Measurements from ENCODE around the gene CA11. TPM values are rescaled to one million over a fixed set of nuclear protein-coding genes. Genes with fewer than 3 reads are reported as not detected.

The CA11 gene
- total and polyA plus RNA-seq, 2 experiments from 2014 or later: 8.8 to 29.7 TPM

DNA sequence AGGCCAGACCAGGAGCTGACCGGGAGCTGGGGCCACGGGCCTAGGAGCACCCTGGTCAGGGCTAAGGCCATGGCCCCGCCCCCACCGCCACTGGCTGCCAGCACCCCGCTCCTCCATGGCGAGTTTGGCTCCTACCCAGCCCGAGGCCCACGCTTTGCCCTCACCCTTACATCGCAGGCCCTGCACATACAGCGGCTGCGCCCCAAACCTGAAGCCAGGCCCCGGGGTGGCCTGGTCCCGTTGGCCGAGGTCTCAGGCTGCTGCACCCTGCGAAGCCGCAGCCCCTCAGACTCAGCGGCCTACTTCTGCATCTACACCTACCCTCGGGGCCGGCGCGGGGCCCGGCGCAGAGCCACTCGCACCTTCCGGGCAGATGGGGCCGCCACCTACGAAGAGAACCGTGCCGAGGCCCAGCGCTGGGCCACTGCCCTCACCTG is 20.1 kb downstream of the CA11 start:
- H3K4me3 ChIP-seq: no peak overlapping the region
- no peaks in the 10 kb centered on the region for H3K36me3 ChIP-seq (ENCODE audit: insufficient read depth)
- Mint-ChIP-seq H3K4me1 (peaks cover 29% of the 10 kb centered on the region), H3K27me3 (ENCODE audit: insufficient read depth, low read depth, poor library complexity) (peaks cover 29% of the 10 kb centered on the region), H3K36me3 (ENCODE audit: low read depth) (peaks cover 11% of the 10 kb centered on the region; the same call in 2 of the 3 replicates), H3K9me3 (no peaks in the 10 kb centered on the region; the same call in 1 of the 3 replicates), H3K4me3 (peak overlapping the region; percentile 72; the same call in 1 of the 3 replicates), H3K27ac (no peak overlapping the region)
- no peaks in the 10 kb centered on the region for H3K27me3 ChIP-seq (ENCODE audit: insufficient read depth)
- peaks cover 13% of the 10 kb centered on the region for H4K20me1 ChIP-seq (replicated peaks; ENCODE audit: insufficient read depth)
- peaks cover 11% of the 10 kb centered on the region for H3K79me2 ChIP-seq (replicated peaks; ENCODE audit: insufficient read depth)
- no peak for DNase-seq (ENCODE audit: low spot score)
- peaks cover 16% of the 10 kb centered on the region for H3K4me1 ChIP-seq (ENCODE audit: insufficient read depth)
- no peak overlapping the region; the same call in 1 of the 2 replicates for H3K27ac ChIP-seq (ENCODE audit: low read depth)
- peak overlapping the region; percentile 94; the same call in 1 of the 2 replicates for H3K4me2 ChIP-seq
- ATAC-seq: no peak
- H2AFZ ChIP-seq: no peak overlapping the region
- no peak for TF ChIP-seq CREB1 (CRISPR knock-in tag; IDR thresholded peaks at IDR 0.05; ENCODE audit: low read depth)
- TF ChIP-seq, protein P1, sequence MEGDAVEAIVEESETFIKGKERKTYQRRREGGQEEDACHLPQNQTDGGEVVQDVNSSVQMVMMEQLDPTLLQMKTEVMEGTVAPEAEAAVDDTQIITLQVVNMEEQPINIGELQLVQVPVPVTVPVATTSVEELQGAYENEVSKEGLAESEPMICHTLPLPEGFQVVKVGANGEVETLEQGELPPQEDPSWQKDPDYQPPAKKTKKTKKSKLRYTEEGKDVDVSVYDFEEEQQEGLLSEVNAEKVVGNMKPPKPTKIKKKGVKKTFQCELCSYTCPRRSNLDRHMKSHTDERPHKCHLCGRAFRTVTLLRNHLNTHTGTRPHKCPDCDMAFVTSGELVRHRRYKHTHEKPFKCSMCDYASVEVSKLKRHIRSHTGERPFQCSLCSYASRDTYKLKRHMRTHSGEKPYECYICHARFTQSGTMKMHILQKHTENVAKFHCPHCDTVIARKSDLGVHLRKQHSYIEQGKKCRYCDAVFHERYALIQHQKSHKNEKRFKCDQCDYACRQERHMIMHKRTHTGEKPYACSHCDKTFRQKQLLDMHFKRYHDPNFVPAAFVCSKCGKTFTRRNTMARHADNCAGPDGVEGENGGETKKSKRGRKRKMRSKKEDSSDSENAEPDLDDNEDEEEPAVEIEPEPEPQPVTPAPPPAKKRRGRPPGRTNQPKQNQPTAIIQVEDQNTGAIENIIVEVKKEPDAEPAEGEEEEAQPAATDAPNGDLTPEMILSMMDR (conservative IDR thresholded peaks at IDR 0.05; ENCODE audit: low read depth in 2 of 2): 0 out of 4 replicates have a peak, but pooled peaks of 1 of the 2 experiments have one; percentile 10
- no peaks in the 10 kb centered on the region for H3K9me2 ChIP-seq (ENCODE audit: insufficient read depth)
- H3F3A ChIP-seq (replicated peaks; ENCODE audit: low read depth): peaks cover 17% of the 10 kb centered on the region; the same call in 1 of the 2 replicates

DNA sequence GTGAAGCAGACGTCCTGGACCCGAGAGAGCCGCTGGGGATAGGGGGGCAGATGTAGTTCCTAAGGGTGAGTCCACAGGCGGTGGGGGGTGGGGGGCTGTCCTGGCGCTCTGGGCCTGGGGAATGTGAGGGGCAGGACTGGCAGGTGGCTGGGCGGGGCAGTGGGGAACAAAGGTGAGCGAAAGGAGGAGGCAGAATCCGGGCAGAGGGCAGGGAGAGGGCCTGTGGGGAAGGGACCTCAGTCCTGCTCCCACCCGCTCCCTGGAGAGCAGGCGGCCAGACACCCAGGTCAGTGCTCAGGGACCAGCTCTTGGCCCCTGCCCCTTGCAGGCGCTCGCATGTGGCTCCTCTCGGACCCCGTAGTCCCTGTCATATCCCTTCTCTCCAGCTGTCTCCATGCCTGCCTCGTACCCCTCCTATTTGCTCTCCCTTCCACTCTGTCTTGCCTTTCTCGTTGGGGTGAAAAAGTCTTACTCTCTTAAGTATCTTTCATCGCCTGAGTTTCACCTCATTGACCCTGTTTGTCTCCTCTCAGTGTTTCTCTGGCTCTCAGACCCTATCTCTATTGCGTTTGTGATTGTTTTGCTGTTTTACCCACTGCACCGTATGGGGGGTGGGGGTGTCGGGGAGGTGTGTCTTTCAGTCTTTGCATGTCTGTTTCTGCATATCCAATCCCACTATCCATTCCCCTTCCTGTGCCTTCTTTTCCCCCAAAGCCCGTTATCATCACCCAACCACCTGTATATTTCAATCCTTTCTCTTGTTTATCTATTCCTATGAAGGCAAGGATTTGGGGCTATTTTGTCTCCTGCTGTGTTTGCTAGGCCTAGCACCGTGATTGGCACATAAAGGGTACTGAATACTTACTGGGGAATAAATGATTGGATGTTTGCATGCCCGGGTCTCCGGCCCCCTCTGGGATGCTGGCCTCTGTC is 20.9 kb downstream of the CA11 start:
- Histone ChIP-seq H3K4me3 (peak overlapping the region; percentile 92), H3K4me1 (ENCODE audit: insufficient read depth) (peaks cover 15% of the 10 kb centered on the region), H3K27ac (ENCODE audit: low read depth) (peak overlapping the region; percentile 91), H3K4me2 (peak overlapping the region; percentile 94), H3K27me3 (ENCODE audit: insufficient read depth) (no peaks in the 10 kb centered on the region), H3F3A (replicated peaks; ENCODE audit: low read depth) (peaks cover 12% of the 10 kb centered on the region; the same call in 1 of the 2 replicates), H4K20me1 (replicated peaks; ENCODE audit: insufficient read depth) (peaks cover 13% of the 10 kb centered on the region), H3K9me2 (ENCODE audit: insufficient read depth) (no peaks in the 10 kb centered on the region), H2AFZ (no peak overlapping the region), H3K79me2 (replicated peaks; ENCODE audit: insufficient read depth) (peaks cover 14% of the 10 kb centered on the region), H3K36me3 (ENCODE audit: insufficient read depth) (no peaks in the 10 kb centered on the region)
- peak; percentile 73 for DNase-seq (ENCODE audit: low spot score)
- H3K36me3 Mint-ChIP-seq (ENCODE audit: low read depth): peaks cover 11% of the 10 kb centered on the region; the same call in 2 of the 3 replicates
- ATAC-seq: peak; percentile 20
- H3K4me3 Mint-ChIP-seq: peak overlapping the region; percentile 72
- peak overlapping the region; percentile 93 for H3K27ac Mint-ChIP-seq
- H3K4me1 Mint-ChIP-seq: peaks cover 29% of the 10 kb centered on the region
- H3K27me3 Mint-ChIP-seq (ENCODE audit: insufficient read depth, low read depth, poor library complexity): peaks cover 20% of the 10 kb centered on the region
- no peaks in the 10 kb centered on the region; the same call in 2 of the 3 replicates for H3K9me3 Mint-ChIP-seq
- TF ChIP-seq STAT1 (IDR thresholded peaks at IDR 0.05; ENCODE audit: unreplicated experiment) (no peak), CREB1 (CRISPR knock-in tag; IDR thresholded peaks at IDR 0.05; ENCODE audit: low read depth) (no peak), NANOG (IDR thresholded peaks at IDR 0.05; ENCODE audit: borderline replicate concordance) (no peak), POLR2AphosphoS5 (IDR thresholded peaks at IDR 0.05; ENCODE audit: low read depth) (no peak), JUNB (IDR thresholded peaks at IDR 0.05; ENCODE audit: unreplicated experiment) (no peak), ZNF331 (CRISPR knock-in tag; IDR thresholded peaks at IDR 0.05; ENCODE audit: low read depth) (no peak)
- TF ChIP-seq, protein P1 (conservative IDR thresholded peaks at IDR 0.05; ENCODE audit: low read depth in 2 of 2): no peak
- TF ChIP-seq, protein P2, sequence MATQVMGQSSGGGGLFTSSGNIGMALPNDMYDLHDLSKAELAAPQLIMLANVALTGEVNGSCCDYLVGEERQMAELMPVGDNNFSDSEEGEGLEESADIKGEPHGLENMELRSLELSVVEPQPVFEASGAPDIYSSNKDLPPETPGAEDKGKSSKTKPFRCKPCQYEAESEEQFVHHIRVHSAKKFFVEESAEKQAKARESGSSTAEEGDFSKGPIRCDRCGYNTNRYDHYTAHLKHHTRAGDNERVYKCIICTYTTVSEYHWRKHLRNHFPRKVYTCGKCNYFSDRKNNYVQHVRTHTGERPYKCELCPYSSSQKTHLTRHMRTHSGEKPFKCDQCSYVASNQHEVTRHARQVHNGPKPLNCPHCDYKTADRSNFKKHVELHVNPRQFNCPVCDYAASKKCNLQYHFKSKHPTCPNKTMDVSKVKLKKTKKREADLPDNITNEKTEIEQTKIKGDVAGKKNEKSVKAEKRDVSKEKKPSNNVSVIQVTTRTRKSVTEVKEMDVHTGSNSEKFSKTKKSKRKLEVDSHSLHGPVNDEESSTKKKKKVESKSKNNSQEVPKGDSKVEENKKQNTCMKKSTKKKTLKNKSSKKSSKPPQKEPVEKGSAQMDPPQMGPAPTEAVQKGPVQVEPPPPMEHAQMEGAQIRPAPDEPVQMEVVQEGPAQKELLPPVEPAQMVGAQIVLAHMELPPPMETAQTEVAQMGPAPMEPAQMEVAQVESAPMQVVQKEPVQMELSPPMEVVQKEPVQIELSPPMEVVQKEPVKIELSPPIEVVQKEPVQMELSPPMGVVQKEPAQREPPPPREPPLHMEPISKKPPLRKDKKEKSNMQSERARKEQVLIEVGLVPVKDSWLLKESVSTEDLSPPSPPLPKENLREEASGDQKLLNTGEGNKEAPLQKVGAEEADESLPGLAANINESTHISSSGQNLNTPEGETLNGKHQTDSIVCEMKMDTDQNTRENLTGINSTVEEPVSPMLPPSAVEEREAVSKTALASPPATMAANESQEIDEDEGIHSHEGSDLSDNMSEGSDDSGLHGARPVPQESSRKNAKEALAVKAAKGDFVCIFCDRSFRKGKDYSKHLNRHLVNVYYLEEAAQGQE (IDR thresholded peaks at IDR 0.05; ENCODE audit: unreplicated experiment): no peak
- TF ChIP-seq, protein P3, sequence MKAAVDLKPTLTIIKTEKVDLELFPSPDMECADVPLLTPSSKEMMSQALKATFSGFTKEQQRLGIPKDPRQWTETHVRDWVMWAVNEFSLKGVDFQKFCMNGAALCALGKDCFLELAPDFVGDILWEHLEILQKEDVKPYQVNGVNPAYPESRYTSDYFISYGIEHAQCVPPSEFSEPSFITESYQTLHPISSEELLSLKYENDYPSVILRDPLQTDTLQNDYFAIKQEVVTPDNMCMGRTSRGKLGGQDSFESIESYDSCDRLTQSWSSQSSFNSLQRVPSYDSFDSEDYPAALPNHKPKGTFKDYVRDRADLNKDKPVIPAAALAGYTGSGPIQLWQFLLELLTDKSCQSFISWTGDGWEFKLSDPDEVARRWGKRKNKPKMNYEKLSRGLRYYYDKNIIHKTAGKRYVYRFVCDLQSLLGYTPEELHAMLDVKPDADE (IDR thresholded peaks at IDR 0.05): no peak

Measured in GM23338 (cell line).